GM21360 (cell line): Measurements from ENCODE around the gene BMPR1B.
"Not testable (repeated sequence)": the region's sequence is repeated elsewhere in the genome, so short reads cannot be mapped to it uniquely, and the experiment has no call there.

Experiments
- ATAC-seq: cut with Tn5 transposase; IDR thresholded peaks from one replicate; pipeline ENCODE4 v1.9.1; 2021; ENCODE audit warnings: mild to moderate bottlenecking, moderate library complexity; ENCODE audit not compliant: unreplicated experiment

BMPR1B gene

DNA sequence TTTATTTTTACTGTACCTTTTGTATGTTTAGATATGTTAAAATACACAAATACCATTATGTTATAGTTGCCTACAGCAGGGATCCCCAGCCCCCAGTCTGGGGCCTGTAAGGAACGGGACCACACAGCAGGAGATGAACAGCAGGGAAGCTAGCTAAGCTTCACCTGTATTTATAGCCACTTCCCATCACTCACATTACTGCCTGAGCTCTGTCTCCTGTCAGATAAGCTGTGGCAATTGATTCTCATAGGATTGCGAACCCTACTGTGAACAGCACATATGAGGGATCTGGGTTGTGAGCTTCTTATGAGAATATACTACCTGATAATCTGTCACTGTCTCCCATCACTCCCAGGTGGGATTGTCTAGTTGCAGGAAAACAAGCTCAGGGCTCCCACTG is 73.9 kb downstream of the BMPR1B start:
- no peak for ATAC-seq

DNA sequence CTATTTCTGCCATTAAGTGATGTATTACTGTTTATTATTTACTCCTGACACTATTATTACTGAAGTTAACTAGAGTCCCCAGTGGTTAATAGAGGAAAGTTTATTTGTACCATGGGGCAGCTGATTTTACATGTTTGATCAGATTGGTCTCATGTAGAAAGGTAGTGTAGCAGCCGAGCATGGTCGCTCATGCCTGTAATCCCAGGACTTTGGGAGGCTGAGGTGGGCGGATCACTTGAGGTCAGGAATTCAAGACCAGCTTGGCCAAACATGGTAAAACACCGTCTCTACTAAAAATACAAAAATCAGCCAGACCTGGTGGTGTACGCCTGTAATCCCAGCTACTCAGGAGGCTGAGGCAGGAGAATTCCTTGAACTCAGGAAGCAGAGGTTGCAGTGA is 74.6 kb downstream of the BMPR1B start:
- not testable (repeated sequence) for ATAC-seq

DNA sequence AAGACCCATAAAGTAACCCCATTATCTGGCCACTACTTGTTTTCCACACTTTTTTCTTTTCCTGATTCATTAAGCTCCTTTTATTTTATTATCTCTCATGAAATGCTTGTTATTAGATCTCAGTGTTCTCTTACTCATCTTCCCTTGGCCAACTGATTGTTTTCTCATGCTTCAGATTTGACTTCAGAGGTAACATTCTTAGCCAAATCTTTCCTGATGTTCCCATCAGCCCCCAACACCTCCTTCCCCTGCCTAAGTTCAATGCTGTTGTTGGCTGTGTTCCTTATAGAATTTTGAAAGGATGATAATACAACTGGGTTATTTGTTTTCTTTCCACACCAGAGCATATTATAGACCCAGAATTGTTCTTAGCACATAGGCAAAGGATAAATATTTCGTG is 75.6 kb downstream of the BMPR1B start:
- no peak for ATAC-seq

DNA sequence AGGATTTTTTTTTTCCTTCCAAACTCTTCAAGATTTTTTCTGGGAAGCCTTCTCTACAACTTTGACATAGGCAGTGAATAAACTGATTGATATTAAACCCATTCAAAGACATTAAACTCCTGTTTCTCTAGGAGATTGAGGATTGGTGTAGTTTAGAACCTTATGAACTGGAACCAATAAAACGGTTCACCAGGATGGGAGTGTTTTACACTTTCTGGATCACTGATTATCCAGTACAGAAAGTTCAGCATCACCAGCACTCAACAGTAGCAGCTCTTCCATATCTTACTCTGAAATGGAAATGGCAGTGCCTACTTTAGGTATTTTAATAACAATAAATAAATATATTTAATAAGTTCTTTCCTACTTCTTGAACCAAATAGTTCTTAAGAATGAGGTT is 76.7 kb downstream of the BMPR1B start:
- no peak for ATAC-seq

DNA sequence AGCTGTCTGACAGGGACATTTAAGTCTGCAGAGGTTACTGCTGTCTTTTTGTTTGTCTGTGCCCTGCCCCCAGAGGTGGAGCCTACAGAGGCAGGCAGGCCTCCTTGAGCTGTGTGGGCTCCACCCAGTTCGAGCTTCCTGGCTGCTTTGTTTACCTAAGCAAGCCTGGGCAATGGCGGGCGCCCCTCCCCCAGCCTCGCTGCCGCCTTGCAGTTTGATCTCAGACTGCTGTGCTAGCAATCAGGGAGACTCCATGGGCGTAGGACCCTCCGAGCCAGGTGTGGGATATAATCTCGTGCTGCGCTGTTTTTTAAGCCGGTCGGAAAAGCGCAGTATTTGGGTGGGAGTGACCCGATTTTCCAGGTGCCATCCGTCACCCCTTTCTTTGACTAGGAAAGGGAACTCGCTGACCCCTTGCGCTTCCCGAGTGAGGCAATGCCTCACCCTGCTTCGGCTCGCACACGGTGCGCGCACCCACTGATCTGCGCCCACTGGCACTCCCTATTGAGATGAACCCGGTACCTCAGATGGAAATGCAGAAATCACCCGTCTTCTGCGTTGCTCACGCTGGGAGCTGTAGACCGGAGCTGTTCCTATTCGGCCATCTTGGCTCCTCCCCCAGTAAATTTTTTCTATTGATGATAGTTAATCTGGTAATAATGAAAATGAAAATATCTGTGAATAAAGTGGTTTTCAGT is 83.6 kb downstream of the BMPR1B start:
- ATAC-seq, result not testable (repeated sequence)

DNA sequence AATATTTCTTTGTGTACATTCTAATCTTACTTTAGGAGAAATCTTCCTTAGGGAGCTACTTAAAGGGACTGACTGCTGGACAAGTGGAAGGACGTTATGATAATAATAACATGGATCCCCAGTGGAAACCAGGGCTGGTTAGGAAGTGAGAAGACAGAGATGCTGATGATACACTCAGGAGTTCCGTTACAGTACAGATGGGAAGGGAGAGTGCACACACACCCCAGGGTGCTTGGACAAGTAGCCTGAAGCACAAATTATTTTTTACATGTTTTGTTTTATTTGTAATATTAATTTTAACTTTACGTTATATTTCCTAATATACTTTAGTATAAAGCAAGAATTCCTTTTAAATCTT is 84.1 kb downstream of the BMPR1B start:
- no peak for ATAC-seq

DNA sequence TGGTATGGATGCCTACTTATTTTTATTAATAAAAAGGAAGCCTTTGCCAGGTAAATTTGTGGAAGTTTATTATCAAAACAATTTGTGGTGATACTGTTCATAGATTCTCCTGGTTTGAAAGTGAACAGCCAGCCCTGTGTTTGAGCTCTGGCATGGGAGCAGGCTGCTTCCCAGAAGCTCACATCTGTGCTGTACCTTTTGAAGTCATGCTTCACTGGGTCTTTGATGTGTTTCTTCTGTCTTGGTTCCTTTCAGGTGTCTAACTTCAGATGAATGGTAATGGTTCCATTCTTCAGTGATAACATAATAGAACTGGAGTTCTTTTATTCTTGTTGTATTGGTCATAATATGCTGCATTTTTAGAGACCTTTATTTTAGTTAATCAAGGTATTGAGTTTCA is 85.5 kb downstream of the BMPR1B start:
- no peak for ATAC-seq

DNA sequence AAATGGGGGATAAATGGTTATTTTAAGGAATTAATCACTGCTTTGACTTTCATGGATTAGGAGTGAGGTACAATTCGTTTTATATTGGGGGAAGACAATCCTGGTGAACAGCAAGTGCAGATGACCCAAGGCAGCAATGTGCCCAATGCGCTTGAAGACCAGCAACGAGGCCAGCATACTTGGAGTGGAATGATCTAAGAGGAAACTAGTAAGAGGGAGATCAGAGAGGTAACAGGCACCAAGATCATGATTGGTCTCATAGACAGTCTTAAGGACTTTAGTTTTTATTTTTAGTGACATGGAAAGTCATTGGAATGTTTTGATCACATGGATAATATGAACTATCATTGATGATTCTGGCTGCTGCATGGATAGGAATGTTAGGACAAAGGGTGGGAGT is 90.6 kb downstream of the BMPR1B start:
- no peak for ATAC-seq

DNA sequence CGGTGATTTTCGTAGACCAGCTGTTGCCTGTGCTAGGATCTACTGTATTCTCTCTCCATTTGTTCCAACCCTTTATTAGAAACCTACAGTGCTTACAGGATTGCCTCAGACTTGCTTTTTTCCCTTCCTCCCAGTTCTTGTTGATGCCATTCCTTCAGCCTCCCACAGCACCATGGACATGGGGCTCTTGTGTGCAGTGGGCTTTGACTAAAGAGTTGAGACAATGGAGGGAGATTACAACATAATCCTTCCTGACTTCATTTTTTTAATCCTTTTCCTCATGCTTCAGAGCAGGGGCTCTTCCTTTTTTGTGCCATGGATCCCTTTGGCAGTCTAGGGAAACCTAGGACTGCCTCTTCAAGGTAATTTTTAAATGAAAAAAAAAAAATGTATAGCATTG is 92.1 kb downstream of the BMPR1B start:
- ATAC-seq, result no peak

DNA sequence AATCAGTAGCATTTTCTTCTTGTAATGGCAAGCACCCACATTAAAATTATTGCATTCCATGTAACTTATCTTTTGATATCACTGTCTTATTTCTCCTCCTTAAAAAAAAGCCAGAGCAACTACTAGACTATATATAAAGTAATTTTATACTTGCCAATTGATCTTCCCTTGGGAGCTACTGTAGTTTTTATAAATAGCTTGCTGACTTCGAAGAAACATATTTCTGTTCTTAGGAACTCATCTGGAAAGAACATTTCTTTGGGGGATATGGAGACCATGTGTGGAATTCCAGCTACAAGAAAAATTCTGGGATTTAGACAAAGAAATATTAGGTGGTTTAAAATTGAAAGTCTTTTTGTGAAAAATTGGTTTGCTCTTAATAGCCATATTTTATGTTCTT is 94.9 kb downstream of the BMPR1B start:
- ATAC-seq, result no peak

DNA sequence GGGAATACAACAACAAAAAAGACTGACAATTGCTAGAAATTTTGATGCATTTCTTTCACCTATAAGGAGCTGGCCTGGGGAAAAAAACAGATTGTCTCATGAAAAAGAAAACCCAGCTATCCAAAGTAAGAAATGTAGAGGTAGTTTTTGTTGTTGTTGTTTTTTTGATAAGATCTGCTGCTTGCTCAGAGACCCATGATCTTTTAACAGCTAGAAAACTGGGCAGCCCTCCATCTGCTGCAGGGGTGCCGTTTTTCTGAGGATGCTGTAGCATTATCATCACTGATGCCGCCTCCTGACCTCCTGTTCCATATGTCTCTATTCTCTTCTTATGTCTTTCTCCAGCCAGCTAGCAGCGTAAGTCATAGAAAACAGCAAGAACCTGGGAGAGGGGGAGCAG is 98.3 kb downstream of the BMPR1B start:
- no peak for ATAC-seq

DNA sequence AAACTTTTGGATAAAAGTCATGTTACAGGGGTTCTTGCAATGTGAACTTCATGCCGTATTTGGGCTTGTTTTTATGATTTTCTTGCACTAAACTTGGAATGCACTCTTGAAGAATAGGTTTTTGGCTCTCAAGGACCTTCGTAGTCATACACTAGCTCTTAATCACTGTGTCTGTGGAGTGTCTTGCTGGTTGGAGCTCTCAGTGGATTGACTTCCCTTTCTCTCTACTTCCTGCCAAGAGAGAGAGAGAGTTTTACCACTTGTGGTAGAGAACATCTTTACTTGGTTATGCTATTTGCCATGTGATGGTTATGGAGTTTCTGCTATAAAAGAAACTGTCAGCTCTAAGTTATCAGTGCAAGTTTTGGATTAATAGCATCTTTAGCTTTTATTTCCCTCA is 112.4 kb downstream of the BMPR1B start:
- ATAC-seq, result no peak

DNA sequence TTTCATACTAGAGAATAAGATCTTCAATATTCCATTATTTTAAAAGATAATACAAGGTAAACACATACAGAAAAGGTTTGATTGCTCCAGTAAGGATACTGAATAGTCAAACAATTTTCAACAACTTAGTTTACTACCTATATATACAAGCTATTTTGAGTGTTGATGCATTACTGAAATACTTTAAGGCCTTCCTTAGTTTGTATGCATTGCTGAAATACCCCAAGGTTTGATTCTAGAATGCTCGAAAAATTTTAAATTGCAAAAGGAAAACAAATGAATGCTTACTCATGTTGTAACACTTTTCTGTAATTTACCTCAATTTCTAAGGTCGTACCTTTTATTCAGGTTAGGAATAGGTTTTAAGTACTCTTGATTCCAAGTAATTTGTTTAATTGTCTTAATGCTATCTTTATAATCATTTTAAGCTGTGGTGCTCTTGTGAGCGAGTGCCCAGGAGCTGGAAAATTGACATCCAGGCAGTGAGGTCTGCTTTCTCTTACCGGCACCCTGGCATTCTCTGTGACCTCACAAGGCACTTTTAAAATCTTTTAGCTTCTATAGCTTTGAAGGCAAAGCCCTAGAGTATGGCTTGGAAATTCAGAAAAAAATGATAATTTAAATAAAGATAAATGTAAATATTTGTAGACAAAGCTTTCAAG is 114.0 kb downstream of the BMPR1B start:
- ATAC-seq, result no peak

DNA sequence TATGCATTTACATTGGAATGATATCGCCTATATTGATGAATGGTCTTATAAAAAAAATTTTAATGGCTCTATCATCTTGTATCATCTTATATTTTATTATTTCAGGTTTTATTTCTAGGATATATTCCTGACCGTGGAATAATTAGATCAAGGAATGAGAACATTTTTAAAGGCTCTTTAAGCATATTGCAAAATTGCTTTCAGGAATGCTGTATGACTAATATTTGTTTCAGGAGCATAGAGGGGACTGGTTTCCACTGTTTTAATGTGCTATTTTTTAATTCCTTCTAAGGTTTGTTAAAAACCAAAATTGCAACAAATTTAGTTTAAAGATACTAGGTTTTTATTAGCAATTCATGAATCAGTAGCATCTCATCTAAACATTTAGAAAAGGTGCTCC is 120.2 kb downstream of the BMPR1B start:
- ATAC-seq, result no peak

DNA sequence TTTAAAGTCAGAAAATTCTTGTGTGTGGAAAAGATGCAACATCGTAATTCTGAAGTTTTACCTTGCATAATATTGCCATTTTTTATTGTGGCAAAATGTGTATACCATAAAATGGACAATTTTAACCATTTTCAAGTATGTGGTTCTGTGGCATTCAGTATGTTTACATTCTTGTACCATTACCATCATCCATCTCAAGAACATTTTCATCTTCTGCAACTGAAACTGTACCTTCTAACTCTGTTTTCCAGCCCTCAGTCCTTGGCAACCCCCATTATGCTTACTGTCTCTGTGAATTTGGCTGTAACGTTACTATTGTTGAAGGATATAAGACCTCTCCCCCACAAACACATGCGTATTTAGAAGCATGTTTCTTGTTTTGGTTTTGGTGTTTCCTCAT is 123.2 kb downstream of the BMPR1B start:
- ATAC-seq, result no peak

DNA sequence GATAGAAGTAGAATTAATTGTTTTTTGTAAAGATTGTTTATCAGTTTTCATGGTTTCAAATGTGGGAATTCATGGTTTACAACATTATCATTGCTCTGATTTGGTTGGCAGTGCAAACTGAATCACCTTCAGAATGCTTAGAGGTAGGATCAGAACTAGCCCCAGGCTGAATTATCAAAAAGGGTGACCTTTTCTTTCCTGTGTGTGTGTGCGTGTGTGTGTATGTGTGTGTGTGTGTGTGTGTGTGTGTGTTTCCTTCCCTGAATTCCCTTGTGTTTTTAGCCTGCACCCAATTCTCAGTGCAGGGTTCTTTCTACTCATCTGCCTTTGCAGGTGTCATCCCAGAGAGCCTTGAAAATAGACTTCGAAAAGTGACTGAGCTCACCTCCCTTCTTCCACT is 125.0 kb downstream of the BMPR1B start:
- ATAC-seq, result no peak

DNA sequence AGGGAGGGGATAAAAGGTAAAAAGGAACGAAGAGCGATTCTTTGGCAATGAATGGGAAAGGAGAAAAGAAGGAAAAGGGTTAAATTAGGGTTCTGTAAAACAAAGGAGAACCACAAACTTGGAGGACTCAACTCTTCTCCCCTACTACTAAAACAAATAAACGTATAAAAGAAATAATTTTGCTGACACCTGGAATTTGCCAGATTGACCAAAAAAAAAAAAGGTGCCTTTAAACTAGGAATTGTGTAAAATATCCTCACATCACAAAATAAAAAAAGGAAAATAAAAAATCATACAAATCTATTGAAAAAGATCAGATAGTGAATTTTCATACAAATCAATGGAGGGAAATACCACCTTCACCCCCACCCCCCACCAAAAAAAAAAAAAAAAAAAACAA is 129.3 kb downstream of the BMPR1B start:
- ATAC-seq, result no peak

DNA sequence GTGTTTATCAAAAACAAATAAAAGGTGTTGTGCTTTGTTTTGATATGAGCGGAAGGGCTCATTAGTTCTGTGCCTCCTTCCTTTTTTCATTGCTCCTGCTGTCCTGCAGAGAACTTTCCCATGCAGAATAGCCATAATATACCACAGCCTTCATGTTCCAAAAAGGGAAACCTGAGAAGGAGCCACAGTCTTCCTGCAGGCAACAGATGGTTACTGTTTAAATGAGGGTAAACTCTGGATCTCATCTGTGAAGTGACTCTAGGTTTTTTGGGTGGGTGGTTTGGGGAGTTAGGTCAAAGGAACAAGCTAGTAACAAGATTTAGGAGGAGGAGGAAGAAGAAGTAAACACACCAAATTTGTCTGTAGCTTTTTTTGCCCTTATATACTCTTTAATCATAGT is 131.8 kb downstream of the BMPR1B start:
- ATAC-seq, result no peak

DNA sequence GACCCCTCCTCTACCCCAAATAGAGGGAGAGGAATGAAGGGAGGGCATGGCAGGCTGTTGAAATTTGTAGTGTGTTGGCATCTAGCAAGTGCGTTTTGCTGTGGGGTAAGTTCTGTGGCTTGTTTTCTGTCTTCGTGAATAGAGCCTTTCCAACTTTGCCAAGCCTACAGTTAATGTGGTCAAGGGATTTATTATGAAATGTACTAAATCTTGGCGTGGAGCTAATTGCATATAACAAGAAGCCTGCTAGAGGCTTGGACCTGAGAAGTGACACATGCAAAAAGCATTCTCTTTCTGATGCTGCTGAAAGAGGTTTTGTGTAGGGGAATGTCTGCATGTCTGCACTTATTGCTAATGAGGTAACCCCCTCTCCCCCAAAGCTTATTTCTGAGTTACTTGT is 132.2 kb downstream of the BMPR1B start:
- ATAC-seq, result no peak

DNA sequence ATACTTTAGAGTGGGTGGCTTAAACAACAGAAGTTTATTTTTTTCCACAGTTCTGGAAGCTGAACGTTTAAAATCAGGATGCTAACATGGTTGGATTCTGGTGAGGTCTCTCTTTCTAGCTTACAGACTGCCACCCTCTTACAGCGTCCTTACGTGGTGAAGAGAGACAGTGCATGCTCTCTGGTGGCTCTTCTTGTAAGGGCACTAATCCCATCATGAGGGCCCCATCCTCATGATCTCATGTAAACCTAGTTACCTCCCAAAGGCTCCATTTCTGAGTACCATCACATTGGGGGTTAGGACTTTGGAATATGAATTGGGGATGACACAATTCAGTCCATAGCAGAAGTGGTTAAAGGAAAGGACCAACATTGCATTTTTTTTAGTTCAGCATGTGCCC is 132.8 kb downstream of the BMPR1B start:
- ATAC-seq, result no peak

DNA sequence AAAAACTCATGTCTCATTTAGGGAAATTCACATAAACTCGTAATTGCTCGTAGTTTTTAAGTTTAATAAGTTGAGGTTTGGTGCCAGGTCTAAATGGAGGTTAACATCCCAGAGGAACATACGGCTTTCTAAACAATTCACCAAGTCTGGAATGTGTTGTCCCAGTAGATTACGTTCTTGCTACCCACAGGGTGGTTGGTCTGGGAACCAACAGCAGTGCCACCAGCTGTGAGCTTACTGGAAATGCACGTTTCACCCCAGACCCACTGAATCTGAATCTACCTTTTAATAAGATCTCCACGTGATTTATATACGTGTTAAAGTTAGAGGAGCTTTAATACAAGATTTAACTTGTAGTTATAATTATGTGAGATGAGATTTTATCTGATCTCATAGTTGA is 134.3 kb downstream of the BMPR1B start:
- no peak for ATAC-seq

DNA sequence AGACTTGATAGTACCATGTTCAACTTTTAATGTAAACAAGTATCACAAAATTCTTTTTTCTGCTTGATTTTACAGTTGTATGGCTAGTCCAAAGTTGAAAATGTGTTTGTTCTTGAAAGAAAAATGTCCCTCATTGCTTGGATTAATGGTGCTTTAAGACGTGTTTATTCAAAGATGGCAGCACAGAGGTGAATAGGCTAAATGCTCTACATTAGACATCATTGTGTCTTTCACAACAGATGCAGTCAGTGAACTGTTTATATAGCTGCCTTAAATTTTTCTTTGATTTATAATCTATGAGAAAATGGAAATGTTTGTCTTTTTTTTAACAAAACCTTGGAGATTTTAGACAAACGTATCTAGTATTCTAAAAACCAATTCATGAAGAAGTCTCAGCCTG is 137.3 kb downstream of the BMPR1B start:
- ATAC-seq, result no peak

DNA sequence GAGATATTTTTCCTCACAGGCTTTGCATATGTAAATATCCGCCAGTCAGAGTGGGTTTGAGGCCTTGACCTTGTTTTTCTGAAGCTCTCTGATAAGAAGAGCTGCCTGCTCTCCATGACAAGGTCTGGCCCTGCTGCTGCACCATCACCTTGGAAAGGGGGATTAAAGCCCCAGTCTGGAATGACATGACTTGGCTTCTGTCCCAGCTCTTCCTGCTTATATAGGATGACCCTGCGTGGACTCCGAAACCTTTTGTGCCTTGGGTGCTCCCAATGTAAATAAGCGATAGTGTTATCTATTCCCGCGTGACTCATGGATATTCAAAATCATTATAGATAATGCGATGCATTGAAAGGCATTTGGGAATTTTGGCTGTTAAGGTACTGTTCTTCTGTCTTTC is 139.3 kb downstream of the BMPR1B start:
- ATAC-seq, result no peak
